Activated B cell treated with CpG ODN at 0.5 μM for 24 hours (primary cell): Measurements from ENCODE around the gene MRPL51. TPM values are rescaled to one million over a fixed set of nuclear protein-coding genes. Genes with fewer than 3 reads are reported as not detected.

Experiments used
- ATAC-seq: fragments of 200-7000 bp; cut with Tn5 transposase; one replicate; pipeline ENCODE4 v1.10.0; 2021; ENCODE audit warnings: low read depth, mild to moderate bottlenecking, moderate library complexity
- CTCF ChIA-PET: fragments of 350-600 bp; sonication (Branson Sonifier 250); formaldehyde crosslinking; loops from one replicate; lab custom pipeline; 2021; ENCODE audit warnings: antibody characterized with exemption; lab: Charles Lee
- POLR2A ChIA-PET: fragments of 350-600 bp; sonication (Branson Sonifier 250); formaldehyde crosslinking; loops from one replicate; lab custom pipeline; 2021; ENCODE audit warnings: antibody characterized with exemption; lab: Charles Lee
- DNase-seq: peaks from one replicate; pipeline ENCODE4 v3.0.0; 2022
- H3K27ac Mint-ChIP-seq: one replicate; pipeline ENCODE4 v1.8.0; 2020; ENCODE audit warnings: mixed read lengths
- H3K27me3 Mint-ChIP-seq: one replicate; pipeline ENCODE4 v1.8.0; 2021; ENCODE audit warnings: mixed read lengths
- H3K36me3 Mint-ChIP-seq: one replicate; pipeline ENCODE4 v1.8.0; 2021; ENCODE audit warnings: low read depth, mixed read lengths
- H3K4me1 Mint-ChIP-seq: one replicate; pipeline ENCODE4 v1.8.0; 2021; ENCODE audit warnings: mixed read lengths
- H3K4me3 Mint-ChIP-seq: one replicate; pipeline ENCODE4 v1.8.0; 2020; ENCODE audit warnings: mild to moderate bottlenecking, mixed read lengths
- H3K9me3 Mint-ChIP-seq: one replicate; pipeline ENCODE4 v1.8.0; 2020; ENCODE audit warnings: mixed read lengths
- CTCF ChIP-seq: fragments of 200-600 bp; IDR thresholded peaks from one replicate; pipeline ENCODE4 v1.8.0; 2022; ENCODE audit warnings: antibody characterized with exemption, mild to moderate bottlenecking
- intact Hi-C: fragments of 100-400 bp; cut with micrococcal nuclease; formaldehyde crosslinking; loops from one replicate; pipeline ENCODE4 v1.15.1; 2024
- total RNA-seq: library from RNA; stranded (reverse); gene quantifications from 2 replicates; pipeline ENCODE4 v1.2.3, GENCODE V29; 2022

MRPL51 gene
- total RNA-seq, 1 donor from 2014 or later = 130 TPM

GRCh38 chr12:6461401-6462233, 31.4 kb downstream of the MRPL51 start:
- H3K9me3 Mint-ChIP-seq = no peaks in the 10 kb centered on the region
- peak overlapping the region; percentile 70 for H3K4me3 Mint-ChIP-seq
- H3K27me3 Mint-ChIP-seq = no peaks in the 10 kb centered on the region
- DNase-seq = peak; percentile 70
- ATAC-seq = peak; percentile 91
- H3K36me3 Mint-ChIP-seq = peaks cover 90% of the 10 kb centered on the region
- ChIA-PET CTCF (interaction anchor here (1.7 to 7.1 kb wide), 5 partner anchors 9 to 77 kb away, joined by 5 to 276 read pairs (median 11); partner anchors contain the start of genes TAPBPL and VAMP1), POLR2A (interaction anchor here (0.6 to 7.6 kb wide), 21 partner anchors 9 to 482 kb away, joined by 3 to 200 read pairs (median 6); partner anchors contain the start of genes C12orf57, CD27, GAPDH and MRPL51)
- peak overlapping the region; percentile 99 for H3K27ac Mint-ChIP-seq
- TF ChIP-seq CTCF = no peak
- intact Hi-C loops = loop anchor here (1.0 kb wide), 4 partner anchors 9 to 35 kb away; partner anchors contain the start of genes TAPBPL and VAMP1
- peaks cover 89% of the 10 kb centered on the region for H3K4me1 Mint-ChIP-seq

- no peak for TF ChIP-seq CTCF
- DNase-seq (no peak), ATAC-seq (no peak)
- Mint-ChIP-seq H3K4me1 (peaks cover 84% of the 10 kb centered on the region), H3K9me3 (no peaks in the 10 kb centered on the region), H3K27me3 (no peaks in the 10 kb centered on the region), H3K27ac (peak overlapping the region; percentile 99), H3K36me3 (peaks cover 92% of the 10 kb centered on the region), H3K4me3 (peak overlapping the region; percentile 61)
- ChIA-PET CTCF (interaction anchor here (1.7 to 7.1 kb wide), 5 partner anchors 8 to 77 kb away, joined by 5 to 276 read pairs (median 11); partner anchors contain the start of genes TAPBPL and VAMP1), POLR2A (interaction anchor here (0.6 to 7.6 kb wide), 16 partner anchors 10 to 483 kb away, joined by 3 to 200 read pairs (median 6); partner anchors contain the start of genes C12orf57, CD27, GAPDH and MRPL51)
- intact Hi-C loops = loop anchor here (1.0 kb wide), 1 partner anchor 9 kb away; the partner anchor contains the start of gene TAPBPL
These were observed 32.2 kb downstream of the MRPL51 start for GRCh38 chr12:6460751-6461371.

GRCh38 chr12:6459004-6459337, 34.1 kb downstream of the MRPL51 start:
- no peak for TF ChIP-seq CTCF
- Mint-ChIP-seq H3K36me3 (peaks cover 92% of the 10 kb centered on the region), H3K4me3 (no peak overlapping the region), H3K9me3 (no peaks in the 10 kb centered on the region), H3K4me1 (peaks cover 72% of the 10 kb centered on the region), H3K27me3 (no peaks in the 10 kb centered on the region), H3K27ac (peak overlapping the region; percentile 81)
- intact Hi-C loops = no loop called here
- CTCF ChIA-PET = interaction anchor here (1.7 kb wide), 1 partner anchor 15 kb away, joined by 3 read pairs; the partner anchor contains the start of gene CD27
- POLR2A ChIA-PET = interaction anchor here (0.7 to 7.6 kb wide), 4 partner anchors 12 to 73 kb away, joined by 3 to 200 read pairs (median 124); partner anchors contain the start of genes CD27 and VAMP1
- no peak for ATAC-seq
- no peak for DNase-seq

GRCh38 chr12:6458281-6459003, 34.6 kb downstream of the MRPL51 start:
- ChIA-PET POLR2A (interaction anchor here (1.0 to 6.1 kb wide), 3 partner anchors 12 to 33 kb away, joined by 3 to 144 read pairs (median 104); partner anchors contain the start of genes CD27 and VAMP1), CTCF (interaction anchor here (1.7 kb wide), 1 partner anchor 14 kb away, joined by 3 read pairs; the partner anchor contains the start of gene CD27)
- DNase-seq = no peak
- no peak for TF ChIP-seq CTCF
- H3K4me3 Mint-ChIP-seq = no peak overlapping the region
- peaks cover 68% of the 10 kb centered on the region for H3K4me1 Mint-ChIP-seq
- intact Hi-C loops = no loop called here
- H3K9me3 Mint-ChIP-seq = no peaks in the 10 kb centered on the region
- H3K27ac Mint-ChIP-seq = peak overlapping the region; percentile 81
- H3K27me3 Mint-ChIP-seq = no peaks in the 10 kb centered on the region
- H3K36me3 Mint-ChIP-seq = peaks cover 92% of the 10 kb centered on the region
- ATAC-seq = no peak
